Hippocampal formation (tissue), 2 donors: ENCODE data around the gene SRPK3.
"Not testable (repeated sequence)": the region's sequence is repeated elsewhere in the genome, so short reads cannot be mapped to it uniquely, and the experiment has no call there.

Experiments
- DNase-seq, 2 donors: peaks; one replicate each; lab custom pipeline; 2025; lab: John Stamatoyannopoulos, UW

Gene SRPK3

DNA sequence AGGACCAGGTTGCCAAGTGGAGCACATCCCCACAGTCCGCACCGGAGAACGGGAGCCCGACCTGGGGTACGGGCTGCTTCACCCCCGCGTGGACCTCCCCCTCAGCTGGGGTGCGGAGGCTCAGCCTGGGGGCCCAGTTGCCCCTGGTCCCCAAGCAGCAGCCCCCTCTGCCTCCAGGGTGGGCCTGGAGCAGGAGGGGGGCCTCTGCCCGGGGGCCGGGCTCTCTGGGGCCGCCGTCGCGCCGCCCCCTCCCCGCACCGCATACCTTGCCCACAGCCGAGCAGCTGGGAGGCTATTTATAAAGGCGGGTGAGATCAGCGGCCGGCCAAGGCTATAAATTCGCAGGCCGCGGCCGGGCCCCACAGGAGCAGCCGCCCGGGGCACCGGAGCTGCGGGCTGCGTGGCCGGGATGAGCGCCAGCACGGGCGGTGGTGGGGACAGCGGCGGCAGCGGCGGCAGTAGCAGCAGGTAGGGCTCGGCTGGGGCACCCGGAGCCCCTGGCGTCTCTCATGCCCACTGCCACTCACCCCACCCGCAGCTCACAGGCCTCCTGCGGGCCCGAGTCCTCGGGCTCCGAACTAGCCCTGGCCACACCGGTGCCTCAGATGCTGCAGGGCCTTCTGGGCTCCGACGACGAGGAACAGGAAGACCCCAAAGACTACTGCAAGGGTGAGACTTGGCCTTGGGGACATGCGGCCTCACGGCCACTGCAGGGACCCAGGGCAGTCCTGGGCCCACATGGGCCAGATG, at the start of gene SRPK3:
Gene SRPK3, plus strand, starts transcription at position 364 of the 750 bp plus-strand sequence. Its CDS starts 46 bp downstream, at position 410.
- DNase-seq: no peak

DNA sequence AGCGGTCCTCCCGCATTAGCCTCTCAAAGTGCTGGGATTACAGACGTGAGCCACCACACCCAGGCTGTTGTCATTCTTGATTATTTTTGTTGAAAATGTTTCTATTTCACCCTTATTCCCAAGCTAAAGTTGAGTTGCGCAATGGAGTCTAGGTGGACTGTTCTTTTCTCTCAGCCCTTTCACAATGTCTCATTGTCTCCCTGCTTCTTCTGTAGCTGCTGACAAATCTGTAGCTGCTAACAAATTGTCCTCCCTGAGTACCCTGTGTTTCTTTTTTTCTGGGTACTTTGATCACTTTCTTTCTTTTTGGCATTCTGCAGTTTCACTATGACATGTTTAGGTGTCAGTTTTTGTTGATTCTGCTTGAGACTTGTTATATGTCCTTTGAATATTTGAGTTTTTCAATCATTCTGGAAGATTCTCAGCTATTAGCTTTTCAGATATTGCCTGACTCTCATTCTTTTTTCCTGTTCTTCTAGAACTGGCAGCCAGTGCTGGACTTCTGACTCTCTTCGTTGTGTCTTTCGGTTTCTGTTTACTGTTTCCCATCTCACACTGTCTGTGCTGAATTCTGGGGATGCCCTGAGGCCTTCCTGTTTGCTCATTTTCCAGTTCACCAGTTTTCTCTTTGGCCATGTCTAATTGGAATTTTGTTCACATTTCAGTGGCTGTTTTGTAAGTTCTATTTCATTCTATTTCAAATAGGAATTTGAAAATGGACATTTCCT, 49.6 kb upstream of the SRPK3 start:
- DNase-seq: no peak

DNA sequence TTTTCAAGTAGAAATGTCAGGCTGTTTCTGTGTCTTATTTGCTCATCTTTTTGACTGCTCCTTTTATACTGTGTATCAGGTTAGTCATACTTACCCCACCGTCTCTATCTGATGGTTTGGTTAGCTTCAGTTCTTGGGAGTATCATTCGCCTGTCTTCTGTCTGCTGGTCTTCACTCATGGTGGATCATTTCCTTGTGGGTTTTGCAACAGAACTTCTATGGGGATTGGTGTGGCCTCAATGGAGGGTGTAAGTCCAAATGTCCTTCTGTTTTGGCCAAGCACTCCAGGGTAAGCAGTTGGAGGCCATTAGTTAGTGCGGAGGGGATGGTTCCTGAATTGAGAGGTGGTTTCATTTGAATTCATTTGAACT, 49.0 kb upstream of the SRPK3 start:
- DNase-seq: no peak

GRCh38 chrX:153732401-153732800, 48.4 kb upstream of the SRPK3 start:
- no peak for DNase-seq

DNA sequence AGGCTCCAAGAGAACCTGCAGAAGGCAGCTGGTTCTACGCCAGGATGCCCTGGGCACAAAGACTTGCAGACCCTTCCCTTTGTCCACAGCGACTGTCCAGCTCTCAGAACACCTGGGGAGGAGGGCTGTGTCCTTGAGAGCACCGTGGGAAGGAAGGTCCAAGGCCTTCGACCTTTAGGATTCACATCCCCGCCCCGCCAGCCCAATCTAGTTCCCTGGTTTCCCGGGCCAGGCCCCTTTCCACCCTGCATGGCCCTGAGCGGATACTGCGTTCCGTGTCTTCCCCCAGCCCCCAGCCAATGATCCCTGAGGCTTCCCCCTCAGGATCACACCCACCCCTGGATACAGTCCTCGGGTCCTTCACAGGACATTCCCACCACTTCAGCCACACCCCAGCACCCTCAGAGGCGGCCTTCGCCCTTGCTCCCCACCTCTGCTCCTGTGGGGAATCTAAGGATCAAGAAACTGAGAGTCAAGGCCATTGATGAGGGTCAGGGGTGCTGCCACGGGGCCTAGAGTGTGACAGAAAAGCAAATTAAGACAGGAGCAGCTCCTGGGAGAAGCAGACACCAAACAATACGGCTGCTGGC, 47.1 kb upstream of the SRPK3 start:
- DNase-seq: no peak

- DNase-seq: no peak
Measured at GRCh38 chrX:153734871-153735270, 46.0 kb upstream of the SRPK3 start.

DNA sequence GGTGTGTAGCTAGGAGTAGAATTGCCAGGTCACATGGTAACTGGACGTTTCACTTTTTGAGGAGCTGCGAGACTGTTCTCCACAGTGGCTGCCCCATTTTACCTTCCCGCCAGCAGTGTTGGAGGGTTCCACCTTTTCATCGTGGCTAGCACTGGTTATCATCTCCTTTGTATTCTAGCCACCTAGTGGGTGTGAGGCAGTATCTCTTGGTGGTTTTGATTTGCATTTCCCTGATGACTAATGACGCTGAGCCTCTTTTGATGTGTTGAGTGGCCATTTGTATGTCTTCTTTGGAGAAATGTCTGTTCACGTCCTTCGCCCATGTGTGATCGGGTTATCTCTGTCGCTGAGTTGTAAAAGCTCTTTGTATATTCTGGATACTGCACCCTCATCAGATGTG, 45.6 kb upstream of the SRPK3 start:
- no peak for DNase-seq

- DNase-seq: no peak
Measured at GRCh38 chrX:153736071-153736820, 44.6 kb upstream of the SRPK3 start.

DNA sequence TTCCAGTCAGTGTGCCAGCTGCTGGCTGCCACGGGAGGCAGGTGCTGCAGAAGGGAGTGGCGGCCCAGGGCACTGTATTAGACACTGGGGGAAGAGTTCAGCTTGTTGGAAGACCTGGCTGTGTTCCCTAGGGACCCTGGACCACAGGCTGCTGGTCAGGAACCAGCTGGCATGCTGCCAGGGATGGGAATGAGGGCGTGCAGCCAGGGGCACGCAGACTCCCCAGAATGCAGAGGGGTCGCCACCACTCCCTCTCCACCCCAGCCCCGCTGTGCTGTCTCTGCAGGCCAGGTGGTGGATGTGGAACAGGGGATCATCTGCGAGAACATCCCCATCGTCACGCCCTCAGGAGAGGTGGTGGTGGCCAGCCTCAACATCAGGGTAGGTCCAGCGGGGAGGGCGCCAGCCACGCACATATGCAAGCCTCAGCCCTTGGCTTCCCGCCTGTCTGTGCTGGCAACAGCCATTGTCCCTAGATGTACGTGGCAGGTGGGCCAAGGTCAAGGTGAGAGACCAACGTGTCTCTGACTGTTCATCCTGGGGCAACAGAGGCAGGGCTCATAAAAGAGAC, 43.9 kb upstream of the SRPK3 start:
- no peak for DNase-seq

DNA sequence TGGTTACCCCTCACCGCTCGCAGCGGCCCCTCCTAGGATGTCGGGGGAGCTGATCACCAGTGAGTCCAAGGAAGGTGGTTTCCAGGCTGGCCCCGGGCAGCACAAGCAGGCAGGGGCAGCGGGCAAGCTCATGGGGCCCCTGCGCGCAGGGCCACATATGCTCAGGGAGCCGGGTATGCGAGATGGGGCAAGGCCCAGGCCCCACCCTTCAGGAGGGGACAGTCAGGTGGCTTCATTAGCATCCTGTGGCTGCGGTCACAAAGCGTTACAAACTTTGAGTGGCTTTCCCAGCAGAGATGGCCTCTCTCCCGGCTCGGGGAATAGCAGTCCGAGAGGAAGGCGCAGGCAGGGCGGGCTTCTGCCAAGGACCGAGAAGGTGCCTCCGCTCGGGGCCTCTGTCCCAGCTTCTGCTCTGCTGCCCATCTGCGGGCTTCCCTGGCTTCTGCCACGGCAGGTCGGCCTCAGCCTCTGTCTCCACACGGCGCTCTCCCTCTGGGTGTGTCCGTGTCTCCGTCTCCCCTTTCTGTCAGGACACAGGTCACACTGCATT, 42.7 kb upstream of the SRPK3 start:
- no peak for DNase-seq

- no peak for DNase-seq
Measured at GRCh38 chrX:153739754-153740486, 40.9 kb upstream of the SRPK3 start.

DNA sequence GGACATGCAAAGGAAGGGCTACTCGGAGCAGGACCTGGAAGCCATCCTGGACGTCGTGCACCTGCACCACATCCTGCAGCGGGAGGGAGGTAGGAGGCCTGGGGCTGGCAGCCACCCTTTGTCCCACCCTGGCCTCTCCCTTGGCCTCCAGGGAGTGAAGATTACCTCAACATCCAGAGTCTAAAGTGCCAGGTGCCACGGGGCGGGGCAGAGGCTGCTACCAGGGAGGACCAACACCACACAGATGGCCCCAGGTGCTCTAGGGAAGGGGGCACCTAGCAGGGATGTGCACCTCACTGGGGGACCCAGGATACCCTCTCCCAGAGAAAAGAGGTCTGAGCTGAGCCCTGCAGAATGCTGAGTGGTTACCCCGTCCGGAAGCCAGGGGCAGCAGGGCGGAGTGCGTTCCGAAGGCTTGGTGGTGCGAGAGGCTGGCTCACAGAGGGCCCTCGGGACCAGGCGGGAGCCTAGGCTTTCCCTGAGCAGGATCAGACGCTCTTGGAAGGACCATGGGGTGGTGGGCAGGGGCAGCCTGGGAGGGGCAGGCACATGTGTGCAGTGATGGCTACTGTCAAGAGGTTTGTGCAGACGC, 40.1 kb upstream of the SRPK3 start:
- no peak for DNase-seq

GRCh38 chrX:153741446-153741845, 39.4 kb upstream of the SRPK3 start:
- no peak for DNase-seq

DNA sequence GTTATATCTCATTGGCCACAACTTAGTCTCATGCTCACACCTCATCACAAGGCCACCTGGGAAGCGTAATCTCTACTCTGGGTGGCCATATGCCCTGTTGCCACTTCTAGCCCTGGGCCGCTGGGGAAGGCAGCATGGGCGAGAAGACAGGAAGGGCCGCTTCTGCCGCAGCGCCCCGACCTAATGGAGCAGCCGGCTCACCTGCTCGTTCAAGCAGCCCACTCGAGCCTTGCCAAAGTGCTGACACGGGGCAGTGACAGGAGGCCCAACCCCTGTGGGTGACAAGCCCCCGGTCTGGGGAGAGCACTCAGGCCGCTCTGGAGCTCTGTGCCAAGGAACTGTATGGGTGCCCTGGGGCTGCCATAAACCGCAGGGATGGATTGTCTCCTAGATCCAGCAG, 38.7 kb upstream of the SRPK3 start:
- DNase-seq: not testable (repeated sequence)

GRCh38 chrX:153742796-153743467, 37.9 kb upstream of the SRPK3 start:
- not testable (repeated sequence) for DNase-seq

GRCh38 chrX:153743468-153744209, 37.2 kb upstream of the SRPK3 start:
- not testable (repeated sequence) for DNase-seq

- no peak for DNase-seq
Measured at GRCh38 chrX:153744210-153745066, 36.4 kb upstream of the SRPK3 start.

- DNase-seq: not testable (repeated sequence)
Measured at GRCh38 chrX:153745067-153745433, 35.8 kb upstream of the SRPK3 start.
